Colonic mucosa (tissue), 4 donors: Measurements from ENCODE around the gene TNF. TPM values are rescaled to one million over a fixed set of nuclear protein-coding genes. Genes with fewer than 3 reads are reported as not detected.

Source experiments
- DNase-seq: peaks from one replicate; pipeline ENCODE4 v3.0.0-alpha.2; 2020
- H3K27ac ChIP-seq: fragments of 200-600 bp; one replicate; pipeline ENCODE4 v1.8.0; 2021
- H3K27me3 ChIP-seq: fragments of 200-600 bp; one replicate; pipeline ENCODE4 v1.8.0; 2021
- H3K36me3 ChIP-seq: fragments of 200-600 bp; one replicate; pipeline ENCODE4 v1.8.0; 2021
- H3K4me1 ChIP-seq: fragments of 200-600 bp; one replicate; pipeline ENCODE4 v1.8.0; 2021; ENCODE audit warnings: mild to moderate bottlenecking
- H3K4me3 ChIP-seq: fragments of 200-600 bp; one replicate; pipeline ENCODE4 v1.8.0; 2021
- H3K9ac ChIP-seq, 2 donors: one replicate each; pipeline ENCODE4 v1.7.0; 2013; ENCODE audit warnings: control low read depth in 2 of 2, low read depth in 2 of 2, low read length in 2 of 2
- H3K9me3 ChIP-seq: fragments of 200-600 bp; one replicate; pipeline ENCODE4 v1.8.0; 2021
- CTCF ChIP-seq: fragments of 200-600 bp; IDR thresholded peaks from one replicate; pipeline ENCODE4 v1.8.0; 2022; ENCODE audit warnings: antibody characterized with exemption, mild to moderate bottlenecking
- intact Hi-C: fragments of 100-400 bp; cut with DNase I; formaldehyde crosslinking; loops from one replicate; pipeline ENCODE4 v1.14.1; 2022
- total RNA-seq, 2 donors: library from RNA; stranded (reverse); fragmentation: NEBNext Ultra II Directional in 1 of 2; extraction: Animal tissue kit (Norgen Biotek cat#: 25700) in 1 of 2; gene quantifications; one replicate each; pipeline ENCODE4 v1.2.1, GENCODE V29; 2021
- donor health status: healthy.
- donor health status: DM: no; HTN: no; CAD: no.
- donor health status: DM: no; HTN: no; CAD: no.

The TNF gene
- total RNA-seq, 2 donors from 2014 or later: 0.48 to 1.4 TPM

- Histone ChIP-seq H3K27me3 (no peaks in the 10 kb centered on the region), H3K27ac (no peak overlapping the region), H3K4me1 (peaks cover 4% of the 10 kb centered on the region), H3K4me3 (peak overlapping the region; percentile 34), H3K36me3 (no peaks in the 10 kb centered on the region), H3K9me3 (no peaks in the 10 kb centered on the region), H3K9ac (peak overlapping the region in 1 of 2 donors; percentile 12)
- intact Hi-C loops: no loop called here
- no peak for TF ChIP-seq CTCF
- DNase-seq: no peak
These were observed 1.7 kb downstream of the TNF start for GRCh38 chr6:31576897-31577578.

- intact Hi-C loops: no loop called here
- no peaks in the 10 kb centered on the region for H3K9me3 ChIP-seq
- no peak overlapping the region for H3K9ac ChIP-seq
- no peak for TF ChIP-seq CTCF
- H3K4me1 ChIP-seq: peaks cover 4% of the 10 kb centered on the region
- no peaks in the 10 kb centered on the region for H3K27me3 ChIP-seq
- no peak overlapping the region for H3K27ac ChIP-seq
- no peak for DNase-seq
- no peaks in the 10 kb centered on the region for H3K36me3 ChIP-seq
- H3K4me3 ChIP-seq: no peak overlapping the region
These were observed 2.2 kb downstream of the TNF start for GRCh38 chr6:31577579-31577966.

- H3K9ac ChIP-seq: no peak overlapping the region
- H3K4me3 ChIP-seq: no peak overlapping the region
- DNase-seq: no peak
- H3K9me3 ChIP-seq: no peaks in the 10 kb centered on the region
- peaks cover 4% of the 10 kb centered on the region for H3K4me1 ChIP-seq
- no peak overlapping the region for H3K27ac ChIP-seq
- no peak for TF ChIP-seq CTCF
- intact Hi-C loops: no loop called here
- no peaks in the 10 kb centered on the region for H3K27me3 ChIP-seq
- H3K36me3 ChIP-seq: no peaks in the 10 kb centered on the region
These were observed 3.1 kb downstream of the TNF start for GRCh38 chr6:31578184-31579118.

- DNase-seq: no peak
- intact Hi-C loops: no loop called here
- Histone ChIP-seq H3K4me1 (peaks cover 4% of the 10 kb centered on the region), H3K9me3 (no peaks in the 10 kb centered on the region), H3K27me3 (no peaks in the 10 kb centered on the region), H3K9ac (no peak overlapping the region), H3K27ac (no peak overlapping the region), H3K36me3 (no peaks in the 10 kb centered on the region), H3K4me3 (no peak overlapping the region)
- no peak for TF ChIP-seq CTCF
These were observed 3.7 kb downstream of the TNF start for GRCh38 chr6:31579119-31579505.

GRCh38 chr6:31579546-31580437, 4.4 kb downstream of the TNF start:
- H3K27me3 ChIP-seq: no peaks in the 10 kb centered on the region
- no peaks in the 10 kb centered on the region for H3K9me3 ChIP-seq
- H3K27ac ChIP-seq: peak overlapping the region; percentile 78
- H3K4me1 ChIP-seq: peaks cover 4% of the 10 kb centered on the region
- intact Hi-C loops: no loop called here
- peak overlapping the region in 1 of 2 donors; percentile 87 for H3K9ac ChIP-seq
- H3K36me3 ChIP-seq: no peaks in the 10 kb centered on the region
- DNase-seq: no peak
- no peak for TF ChIP-seq CTCF
- peak overlapping the region; percentile 83 for H3K4me3 ChIP-seq
